Midbrain (tissue), 1 donor: ENCODE data around the gene HTR6.
"Not testable (repeated sequence)": the region's sequence is repeated elsewhere in the genome, so short reads cannot be mapped to it uniquely, and the experiment has no call there.

Experiments
- DNase-seq: peaks from one replicate; lab custom pipeline; 2025; lab: John Stamatoyannopoulos, UW

HTR6 gene

GRCh38 chr1:19639228-19639627 lies 25.4 kb upstream of the HTR6 start:
- DNase-seq, result not testable (repeated sequence)

- no peak for DNase-seq
These were observed 24.7 kb upstream of the HTR6 start for GRCh38 chr1:19639999-19640362.

GRCh38 chr1:19640363-19641316 lies 24.0 kb upstream of the HTR6 start:
- no peak for DNase-seq

GRCh38 chr1:19643121-19643520 lies 21.6 kb upstream of the HTR6 start:
- DNase-seq, result no peak

GRCh38 chr1:19643602-19644394 lies 20.9 kb upstream of the HTR6 start, which contains the start of gene NBL1:
Gene NBL1, plus strand, starts transcription at chr1:19644311. Its CDS starts 10,720 bp downstream, at chr1:19655031.
- peak; percentile 16 for DNase-seq

- DNase-seq, result no peak
These were observed 20.3 kb upstream of the HTR6 start for GRCh38 chr1:19644395-19644680.

- DNase-seq, result no peak
These were observed 19.8 kb upstream of the HTR6 start for GRCh38 chr1:19644681-19645410.

- DNase-seq, result no peak
These were observed 19.0 kb upstream of the HTR6 start for GRCh38 chr1:19645411-19646251.

GRCh38 chr1:19646377-19647319 lies 18.0 kb upstream of the HTR6 start:
- no peak for DNase-seq

GRCh38 chr1:19647643-19648042 lies 17.0 kb upstream of the HTR6 start:
- no peak for DNase-seq

GRCh38 chr1:19648239-19648638 lies 16.4 kb upstream of the HTR6 start:
- DNase-seq, result no peak

- no peak for DNase-seq
These were observed 16.0 kb upstream of the HTR6 start for GRCh38 chr1:19648689-19649088.

GRCh38 chr1:19650416-19651140 lies 14.1 kb upstream of the HTR6 start:
- no peak for DNase-seq

GRCh38 chr1:19651141-19651737 lies 13.4 kb upstream of the HTR6 start:
- peak; percentile 17 for DNase-seq

- DNase-seq, result no peak
These were observed 10.3 kb upstream of the HTR6 start for GRCh38 chr1:19654386-19654785.

GRCh38 chr1:19654886-19655717 lies 9.6 kb upstream of the HTR6 start:
- no peak for DNase-seq

GRCh38 chr1:19655718-19656080 lies 9.0 kb upstream of the HTR6 start:
- DNase-seq, result no peak

- no peak for DNase-seq
These were observed 8.4 kb upstream of the HTR6 start for GRCh38 chr1:19656134-19656779.
